ENCODE results near the gene FZR1. TPM values are rescaled to one million over a fixed set of nuclear protein-coding genes. Genes with fewer than 3 reads are reported as not detected.

Gene FZR1
- total and polyA plus RNA-seq, 10 donors: 9.8 to 53.6 (median 37.1) TPM

DNA sequence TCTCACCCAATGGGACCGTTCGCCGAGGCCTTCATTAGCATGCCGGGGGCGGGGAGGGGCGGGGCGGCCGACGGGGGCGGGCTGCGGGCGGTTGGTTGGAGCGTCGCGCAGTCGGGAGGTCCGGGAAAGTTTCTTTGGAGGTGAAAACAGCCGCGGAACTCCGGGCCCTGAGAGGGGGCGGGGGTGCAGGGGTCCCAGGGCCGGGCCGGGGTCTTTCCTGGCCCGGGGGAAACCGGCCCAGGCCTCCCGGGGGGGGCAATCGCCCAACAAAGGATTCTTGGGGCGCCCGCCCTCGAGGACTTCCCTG lies 66.7 kb downstream of the FZR1 start, which contains the start of gene HMG20B:
Gene HMG20B, plus strand, starts transcription at position 90 of the 307 bp plus-strand sequence. CDS start 366 bp downstream, outside the sequence.
- peak within 1 kb of the TSS; percentile 86 to 98 (median 92) for H3K4me3 ChIP-seq
- WGBS, 5 donors: 0 to 2% (median 1%) methylated on average over 1 to 30 of the region's 30 CpGs
- intact Hi-C loops (cut with DNase I; ENCODE audit: low total_unique reads): no loop called here
- no peaks in the 10 kb centered on the region for H3K9me3 ChIP-seq
- H3K27ac ChIP-seq: peak within 1 kb of the TSS; percentile 54 to 94 (median 87)
- peaks cover 0 to 34% (median 4%) of the 10 kb centered on the region in 6 donors for H3K36me3 ChIP-seq
- no peak for DNase-seq
- H3K27me3 ChIP-seq (replicated peaks in 1 of 7): no peaks in the 10 kb centered on the region
- H3K4me1 ChIP-seq: peaks cover 0 to 46% (median 30%) of the 10 kb centered on the region in 6 donors
- TF ChIP-seq POLR2AphosphoS5 (IDR thresholded peaks at IDR 0.05) (peak in 2 of 3 donors; percentile 3 to 45), POLR2A (IDR thresholded peaks at IDR 0.05) (no peak)
- TF ChIP-seq, protein P1, sequence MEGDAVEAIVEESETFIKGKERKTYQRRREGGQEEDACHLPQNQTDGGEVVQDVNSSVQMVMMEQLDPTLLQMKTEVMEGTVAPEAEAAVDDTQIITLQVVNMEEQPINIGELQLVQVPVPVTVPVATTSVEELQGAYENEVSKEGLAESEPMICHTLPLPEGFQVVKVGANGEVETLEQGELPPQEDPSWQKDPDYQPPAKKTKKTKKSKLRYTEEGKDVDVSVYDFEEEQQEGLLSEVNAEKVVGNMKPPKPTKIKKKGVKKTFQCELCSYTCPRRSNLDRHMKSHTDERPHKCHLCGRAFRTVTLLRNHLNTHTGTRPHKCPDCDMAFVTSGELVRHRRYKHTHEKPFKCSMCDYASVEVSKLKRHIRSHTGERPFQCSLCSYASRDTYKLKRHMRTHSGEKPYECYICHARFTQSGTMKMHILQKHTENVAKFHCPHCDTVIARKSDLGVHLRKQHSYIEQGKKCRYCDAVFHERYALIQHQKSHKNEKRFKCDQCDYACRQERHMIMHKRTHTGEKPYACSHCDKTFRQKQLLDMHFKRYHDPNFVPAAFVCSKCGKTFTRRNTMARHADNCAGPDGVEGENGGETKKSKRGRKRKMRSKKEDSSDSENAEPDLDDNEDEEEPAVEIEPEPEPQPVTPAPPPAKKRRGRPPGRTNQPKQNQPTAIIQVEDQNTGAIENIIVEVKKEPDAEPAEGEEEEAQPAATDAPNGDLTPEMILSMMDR (IDR thresholded peaks at IDR 0.05 in 8 of 11, conservative IDR thresholded peaks at IDR 0.05 in 3 of 11): peak in 1 of 11 experiments; percentile 2

DNA sequence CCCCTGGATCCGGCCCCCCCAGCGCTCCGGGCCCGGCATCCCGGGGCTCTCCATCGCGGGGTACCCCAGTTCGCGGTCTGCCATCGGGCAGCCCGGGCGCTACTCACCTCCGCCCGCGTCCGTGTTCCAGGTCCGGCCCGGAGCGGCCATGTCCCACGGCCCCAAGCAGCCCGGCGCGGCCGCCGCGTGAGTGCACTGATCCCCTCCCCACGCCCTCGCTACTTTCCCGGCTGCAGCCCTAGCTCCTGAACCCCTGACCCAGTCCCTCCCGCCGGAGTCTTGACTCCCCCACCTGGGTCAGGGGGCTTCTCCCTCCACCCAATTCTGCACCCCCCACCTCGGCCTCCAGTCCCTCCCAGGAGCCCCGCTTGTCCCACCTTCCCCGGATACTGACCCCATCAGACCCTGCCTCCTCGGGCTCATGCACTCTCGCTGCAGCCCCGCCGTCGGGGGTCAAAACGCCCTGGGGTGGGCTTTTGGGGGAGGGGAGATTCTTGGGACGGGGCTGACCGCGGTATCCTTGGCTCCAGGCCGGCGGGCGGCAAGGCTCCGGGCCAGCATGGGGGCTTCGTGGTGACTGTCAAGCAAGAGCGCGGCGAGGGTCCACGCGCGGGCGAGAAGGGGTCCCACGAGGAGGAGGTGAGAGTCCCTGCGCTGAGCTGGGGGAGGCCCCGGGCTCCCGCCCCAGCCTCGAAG lies 67.2 kb downstream of the FZR1 start:
- Histone ChIP-seq H3K9me3 (no peaks in the 10 kb centered on the region), H3K27me3 (replicated peaks in 1 of 7) (no peaks in the 10 kb centered on the region), H3K36me3 (peaks cover 0 to 39% (median 4%) of the 10 kb centered on the region in 6 donors), H3K27ac (peak overlapping the region; percentile 54 to 94 (median 87)), H3K4me3 (peak overlapping the region; percentile 86 to 98 (median 92)), H3K4me1 (peaks cover 0 to 46% (median 30%) of the 10 kb centered on the region in 6 donors)
- 1 to 2% (median 1%) methylated on average over 14 to 60 of the region's 60 CpGs for WGBS, 5 donors
- TF ChIP-seq, protein P1 (IDR thresholded peaks at IDR 0.05 in 8 of 11, conservative IDR thresholded peaks at IDR 0.05 in 3 of 11): no peak
- TF ChIP-seq POLR2A (IDR thresholded peaks at IDR 0.05) (no peak), POLR2AphosphoS5 (IDR thresholded peaks at IDR 0.05) (no peak)
- intact Hi-C loops (cut with DNase I; ENCODE audit: low total_unique reads): no loop called here
- DNase-seq: peak; percentile 92

DNA sequence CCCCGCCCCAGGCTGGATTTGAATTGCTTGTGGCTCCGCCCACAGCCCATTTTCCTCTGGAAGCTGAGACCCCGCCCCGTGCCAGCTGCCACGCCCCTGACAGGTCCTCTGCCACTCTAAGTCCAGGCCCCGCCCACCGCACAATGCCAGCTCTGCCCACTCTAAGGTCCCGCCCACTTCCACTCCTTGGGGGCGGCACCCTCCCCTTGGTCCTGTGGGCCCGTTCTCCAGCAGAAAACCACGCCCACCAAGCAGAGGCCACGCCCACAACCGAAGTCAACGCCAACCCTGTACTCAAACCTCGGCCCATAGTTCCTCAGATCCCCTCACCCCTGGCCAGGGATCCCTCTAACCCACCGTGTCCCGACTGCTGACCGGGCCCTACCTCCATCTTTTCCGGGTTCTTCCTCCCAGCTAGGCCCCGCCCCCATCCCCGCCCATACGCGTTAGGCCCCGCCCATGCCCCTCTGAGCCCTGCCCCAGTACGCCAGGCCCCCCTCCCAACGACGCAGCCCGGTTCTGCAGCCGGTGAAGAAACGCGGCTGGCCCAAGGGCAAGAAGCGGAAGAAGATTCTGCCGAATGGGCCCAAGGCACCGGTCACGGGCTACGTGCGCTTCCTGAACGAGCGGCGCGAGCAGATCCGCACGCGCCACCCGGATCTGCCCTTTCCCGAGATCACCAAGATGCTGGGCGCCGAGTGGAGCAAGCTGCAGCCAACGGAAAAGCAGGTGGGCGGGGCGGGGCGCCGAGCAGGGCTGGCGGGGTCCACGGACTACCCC lies 67.9 kb downstream of the FZR1 start:
- peak overlapping the region; percentile 86 to 98 (median 92) for H3K4me3 ChIP-seq
- peaks cover 0 to 45% (median 4%) of the 10 kb centered on the region in 6 donors for H3K36me3 ChIP-seq
- H3K4me1 ChIP-seq: peaks cover 0 to 46% (median 30%) of the 10 kb centered on the region in 6 donors
- TF ChIP-seq, protein P1 (IDR thresholded peaks at IDR 0.05 in 8 of 11, conservative IDR thresholded peaks at IDR 0.05 in 3 of 11): no peak
- peak in 2 of 3 donors; percentile 35 to 48 for TF ChIP-seq POLR2AphosphoS5 (IDR thresholded peaks at IDR 0.05)
- WGBS, 5 donors: 61 to 69% (median 66%) methylated on average over 44 to 55 of the region's 55 CpGs
- DNase-seq: peak; percentile 95
- intact Hi-C loops (cut with DNase I; ENCODE audit: low total_unique reads): no loop called here
- no peaks in the 10 kb centered on the region for H3K9me3 ChIP-seq
- H3K27ac ChIP-seq: peak overlapping the region in 6 of 8 donors; percentile 83 to 94 (median 90)
- no peaks in the 10 kb centered on the region for H3K27me3 ChIP-seq (replicated peaks in 1 of 7)

All from spleen (tissue), 11 donors.